HG03520 (cell line): ENCODE data around the gene UAP1L1.
A peak's percentile ranks its signal among the peaks of the same experiment; 100 is the strongest.
"Not testable (repeated sequence)": the region's sequence is repeated elsewhere in the genome, so short reads cannot be mapped to it uniquely, and the experiment has no call there.

Source experiments
- ATAC-seq: cut with Tn5 transposase; IDR thresholded peaks from one replicate; pipeline ENCODE4 v1.9.1; 2021; ENCODE audit warnings: mild to moderate bottlenecking, moderate library complexity; ENCODE audit not compliant: unreplicated experiment

UAP1L1 gene

GRCh38 chr9:137055385-137056364 lies 21.6 kb upstream of the UAP1L1 start:
- no peak for ATAC-seq

GRCh38 chr9:137056739-137057415 lies 20.4 kb upstream of the UAP1L1 start:
- no peak for ATAC-seq

- no peak for ATAC-seq
Measured at GRCh38 chr9:137057545-137057944, 19.8 kb upstream of the UAP1L1 start.

- no peak for ATAC-seq
Measured at GRCh38 chr9:137058521-137059234, 18.6 kb upstream of the UAP1L1 start.

GRCh38 chr9:137062384-137062783 lies 14.9 kb upstream of the UAP1L1 start:
- ATAC-seq: no peak

- ATAC-seq: not testable (repeated sequence)
Measured at GRCh38 chr9:137062798-137063197, 14.5 kb upstream of the UAP1L1 start.

GRCh38 chr9:137063311-137064026 lies 13.8 kb upstream of the UAP1L1 start:
- no peak for ATAC-seq

- no peak for ATAC-seq
Measured at GRCh38 chr9:137064027-137064879, 13.1 kb upstream of the UAP1L1 start.

- no peak for ATAC-seq
Measured at GRCh38 chr9:137064880-137065164, 12.5 kb upstream of the UAP1L1 start.

- no peak for ATAC-seq
Measured at GRCh38 chr9:137065336-137065967, 11.9 kb upstream of the UAP1L1 start.

GRCh38 chr9:137066096-137066861 lies 11.0 kb upstream of the UAP1L1 start:
- ATAC-seq: no peak

GRCh38 chr9:137067860-137068538 lies 9.3 kb upstream of the UAP1L1 start:
- no peak for ATAC-seq

- ATAC-seq: no peak
Measured at GRCh38 chr9:137068539-137069507, 8.5 kb upstream of the UAP1L1 start.

GRCh38 chr9:137069508-137070091 lies 7.7 kb upstream of the UAP1L1 start:
- ATAC-seq: peak; percentile 13

- ATAC-seq: peak; percentile 66
Measured at GRCh38 chr9:137070201-137070905, 7.0 kb upstream of the UAP1L1 start, which contains the start of gene SAPCD2. SAPCD2 (minus strand) TSS chr9:137070557; CDS start chr9:137070460, 97 bp downstream.

GRCh38 chr9:137070906-137071275 lies 6.4 kb upstream of the UAP1L1 start:
- ATAC-seq: no peak
